Prostate gland (tissue), 2 donors: ENCODE data around the gene RBPJ.

Experiments used
- CTCF ChIP-seq, 4 experiments: fragments of 200-600 bp in 2 of 4; fragments of 450-650 bp in 2 of 4; sonication (generic) in 2 of 4; IDR thresholded peaks; 1 replicate in 3 of 4; 2 replicates in 1 of 4; pipeline ENCODE4 v1.5.1; 2016 to 2019; ENCODE audit warnings: antibody characterized with exemption in 4 of 4, mild to moderate bottlenecking in 2 of 4, moderate library complexity in 2 of 4
- POLR2A ChIP-seq: fragments of 450-650 bp; IDR thresholded peaks from one replicate; pipeline ENCODE4 v1.6.1; 2016; ENCODE audit warnings: antibody characterized with exemption, mild to moderate bottlenecking
- POLR2AphosphoS5 ChIP-seq: sonication (generic); formaldehyde crosslinking; IDR thresholded peaks from one replicate; pipeline ENCODE4 v1.6.1; 2017; ENCODE audit warnings: antibody characterized with exemption

- TF ChIP-seq CTCF (IDR thresholded peaks at IDR 0.05) (no peak), POLR2AphosphoS5 (no peak), POLR2A (no peak)
These were observed 79.3 kb downstream of the RBPJ start for GRCh38 chr4:26400132-26400531.
